A549 (cell line): ENCODE data around the gene HMX3.

Source experiments
- CBX8 ChIP-seq: fragments of 200-600 bp; sonication (generic); IDR thresholded peaks from 2 replicates; pipeline ENCODE4 v1.6.1; 2016
- EHF ChIP-seq: fragments of 250-450 bp; sonication (Bioruptor Pico); IDR thresholded peaks from 2 replicates; pipeline ENCODE4 v1.5.0; 2020; ENCODE audit warnings: mild to moderate bottlenecking
- HEYL ChIP-seq: fragments of 250-450 bp; sonication (Bioruptor Pico); IDR thresholded peaks from 2 replicates; pipeline ENCODE4 v1.8.0; 2021; ENCODE audit warnings: mild to moderate bottlenecking, moderate library complexity
- KDM5A ChIP-seq: fragments of 200-600 bp; sonication (generic); IDR thresholded peaks from 2 replicates; pipeline ENCODE4 v1.6.1; 2016; ENCODE audit warnings: antibody characterized with exemption, mild to moderate bottlenecking
- MAFK ChIP-seq: fragments of 450-650 bp; IDR thresholded peaks from 2 replicates; pipeline ENCODE4 v1.6.1; 2014; ENCODE audit not compliant: partially characterized antibody
- POLR2A ChIP-seq: IDR thresholded peaks from 2 replicates; pipeline ENCODE4 v1.6.1; 2012; ENCODE audit warnings: mild to moderate bottlenecking, low read length
- RAD21 ChIP-seq, 2 experiments: fragments of >200 bp in 1 of 2; sonication (Bioruptor Twin) in 1 of 2; formaldehyde crosslinking in 1 of 2; IDR thresholded peaks in 1 of 2; conservative IDR thresholded peaks in 1 of 2; 2 replicates in 1 of 2; 3 replicates in 1 of 2; pipeline ENCODE4 v1.6.1; 2012 to 2018; ENCODE audit warnings: inconsistent platforms in 1 of 2
- REST ChIP-seq: fragments of 200-600 bp; sonication (generic); IDR thresholded peaks from 2 replicates; pipeline ENCODE4 v1.6.1; 2016; ENCODE audit warnings: antibody characterized with exemption, mild to moderate bottlenecking, moderate library complexity
- RFX5 ChIP-seq: fragments of 450-650 bp; IDR thresholded peaks from 2 replicates; pipeline ENCODE4 v1.7.1; 2014; ENCODE audit warnings: antibody characterized with exemption, mild to moderate bottlenecking, moderate library complexity
- SREBF2 ChIP-seq: fragments of 450-650 bp; IDR thresholded peaks from 2 replicates; pipeline ENCODE4 v1.6.1; 2014; ENCODE audit warnings: mild to moderate bottlenecking, moderate library complexity
- TF ChIP-seq, protein P1 (sequence below): fragments of >200 bp; sonication (Bioruptor Twin); formaldehyde crosslinking; IDR thresholded peaks from 3 replicates; pipeline ENCODE4 v1.6.1; 2016
- TF ChIP-seq, protein P2 (sequence below): fragments of >200 bp; sonication (Bioruptor Twin); formaldehyde crosslinking; IDR thresholded peaks from 3 replicates; pipeline ENCODE4 v1.5.1; 2016

DNA sequence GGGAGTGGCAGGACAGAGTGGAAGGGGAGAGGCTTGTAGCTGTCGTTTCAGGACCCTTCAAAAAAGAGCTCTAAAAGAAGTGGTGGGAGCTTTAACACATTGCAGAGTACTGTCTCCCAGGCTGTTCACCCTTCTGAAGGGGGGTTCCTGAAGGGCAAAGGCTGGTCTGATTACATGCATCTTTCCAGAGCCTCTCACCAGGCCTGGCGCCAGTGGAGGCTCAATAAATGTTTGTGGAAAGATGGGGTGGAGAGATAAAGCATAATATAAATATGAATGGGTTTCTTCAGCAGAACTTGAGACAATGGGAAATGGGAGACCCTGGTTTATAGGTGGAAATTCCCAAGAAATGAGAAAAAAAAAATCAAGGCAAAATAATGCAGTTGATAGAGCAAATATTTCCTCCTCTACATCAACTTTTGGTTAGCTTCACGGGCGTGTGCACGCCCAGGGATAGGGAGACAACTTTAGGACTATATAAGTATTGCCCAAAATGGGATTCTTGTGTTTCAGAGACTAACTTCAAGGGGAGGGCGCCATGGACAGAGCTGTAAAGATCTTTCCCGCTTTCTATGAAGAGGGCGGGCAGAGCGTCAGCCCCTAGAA, 17.8 kb downstream of the HMX3 start:
- no peak for TF ChIP-seq POLR2A
- no peak for TF ChIP-seq RFX5
- TF ChIP-seq MAFK: no peak
- TF ChIP-seq, protein P1, sequence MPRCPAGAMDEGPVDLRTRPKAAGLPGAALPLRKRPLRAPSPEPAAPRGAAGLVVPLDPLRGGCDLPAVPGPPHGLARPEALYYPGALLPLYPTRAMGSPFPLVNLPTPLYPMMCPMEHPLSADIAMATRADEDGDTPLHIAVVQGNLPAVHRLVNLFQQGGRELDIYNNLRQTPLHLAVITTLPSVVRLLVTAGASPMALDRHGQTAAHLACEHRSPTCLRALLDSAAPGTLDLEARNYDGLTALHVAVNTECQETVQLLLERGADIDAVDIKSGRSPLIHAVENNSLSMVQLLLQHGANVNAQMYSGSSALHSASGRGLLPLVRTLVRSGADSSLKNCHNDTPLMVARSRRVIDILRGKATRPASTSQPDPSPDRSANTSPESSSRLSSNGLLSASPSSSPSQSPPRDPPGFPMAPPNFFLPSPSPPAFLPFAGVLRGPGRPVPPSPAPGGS: no peak
- TF ChIP-seq HEYL (CRISPR knock-in tag): no peak
- TF ChIP-seq, protein P2, sequence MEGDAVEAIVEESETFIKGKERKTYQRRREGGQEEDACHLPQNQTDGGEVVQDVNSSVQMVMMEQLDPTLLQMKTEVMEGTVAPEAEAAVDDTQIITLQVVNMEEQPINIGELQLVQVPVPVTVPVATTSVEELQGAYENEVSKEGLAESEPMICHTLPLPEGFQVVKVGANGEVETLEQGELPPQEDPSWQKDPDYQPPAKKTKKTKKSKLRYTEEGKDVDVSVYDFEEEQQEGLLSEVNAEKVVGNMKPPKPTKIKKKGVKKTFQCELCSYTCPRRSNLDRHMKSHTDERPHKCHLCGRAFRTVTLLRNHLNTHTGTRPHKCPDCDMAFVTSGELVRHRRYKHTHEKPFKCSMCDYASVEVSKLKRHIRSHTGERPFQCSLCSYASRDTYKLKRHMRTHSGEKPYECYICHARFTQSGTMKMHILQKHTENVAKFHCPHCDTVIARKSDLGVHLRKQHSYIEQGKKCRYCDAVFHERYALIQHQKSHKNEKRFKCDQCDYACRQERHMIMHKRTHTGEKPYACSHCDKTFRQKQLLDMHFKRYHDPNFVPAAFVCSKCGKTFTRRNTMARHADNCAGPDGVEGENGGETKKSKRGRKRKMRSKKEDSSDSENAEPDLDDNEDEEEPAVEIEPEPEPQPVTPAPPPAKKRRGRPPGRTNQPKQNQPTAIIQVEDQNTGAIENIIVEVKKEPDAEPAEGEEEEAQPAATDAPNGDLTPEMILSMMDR: no peak
- TF ChIP-seq KDM5A: no peak
- TF ChIP-seq SREBF2: no peak
- no peak for TF ChIP-seq EHF (CRISPR knock-in tag)
- TF ChIP-seq CBX8: no peak
- no peak for TF ChIP-seq RAD21 (conservative IDR thresholded peaks at IDR 0.05 in 1 of 2, IDR thresholded peaks at IDR 0.05 in 1 of 2)
- no peak for TF ChIP-seq REST
